Activated effector memory CD4-positive, alpha-beta T cell treated with anti-CD3 and anti-CD28 coated beads, Interleukin-2, amount 50 U/mL, for 16 hours (primary cell): Measurements from ENCODE around the gene GAGE12D.
A peak's percentile ranks its signal among the peaks of the same experiment; 100 is the strongest.
"Not testable (repeated sequence)": the region's sequence is repeated elsewhere in the genome, so short reads cannot be mapped to it uniquely, and the experiment has no call there.

Source experiments
- DNase-seq: peaks from one replicate; pipeline ENCODE4 v3.0.0-alpha.2; 2020

GAGE12D gene

GRCh38 chrX:49541433-49541832 lies at the start of gene GAGE12D:
TSS of gene GAGE12D (plus strand) at chrX:49541733. CDS start at chrX:49542888, 1,155 bp downstream.
- DNase-seq: not testable (repeated sequence)

DNA sequence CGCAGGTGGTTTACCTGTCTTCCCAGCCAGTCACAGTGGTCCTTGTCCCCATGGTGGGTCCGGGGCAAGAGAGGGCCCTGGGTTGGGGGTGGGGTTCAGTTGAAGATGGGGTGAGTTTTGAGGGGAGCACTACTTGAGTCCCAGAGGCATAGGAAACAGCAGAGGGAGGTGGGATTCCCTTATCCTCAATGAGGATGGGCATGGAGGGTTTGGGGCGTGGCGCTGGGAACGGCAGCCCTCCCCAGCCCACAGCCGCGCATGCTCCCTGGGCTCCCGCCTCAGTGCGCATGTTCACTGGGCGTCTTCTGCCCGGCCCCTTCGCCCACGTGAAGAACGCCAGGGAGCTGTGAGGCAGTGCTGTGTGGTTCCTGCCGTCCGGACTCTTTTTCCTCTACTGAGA lies 9.7 kb upstream of the GAGE12D start, which contains the start of gene GAGE12C:
TSS of gene GAGE12C (plus strand) at position 301 of the 400 bp plus-strand sequence. CDS start 1,155 bp downstream, outside the sequence.
- DNase-seq: not testable (repeated sequence)

DNA sequence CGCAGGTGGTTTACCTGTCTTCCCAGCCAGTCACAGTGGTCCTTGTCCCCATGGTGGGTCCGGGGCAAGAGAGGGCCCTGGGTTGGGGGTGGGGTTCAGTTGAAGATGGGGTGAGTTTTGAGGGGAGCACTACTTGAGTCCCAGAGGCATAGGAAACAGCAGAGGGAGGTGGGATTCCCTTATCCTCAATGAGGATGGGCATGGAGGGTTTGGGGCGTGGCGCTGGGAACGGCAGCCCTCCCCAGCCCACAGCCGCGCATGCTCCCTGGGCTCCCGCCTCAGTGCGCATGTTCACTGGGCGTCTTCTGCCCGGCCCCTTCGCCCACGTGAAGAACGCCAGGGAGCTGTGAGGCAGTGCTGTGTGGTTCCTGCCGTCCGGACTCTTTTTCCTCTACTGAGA lies 9.5 kb downstream of the GAGE12D start, which contains the start of gene GAGE12E:
TSS of gene GAGE12E (plus strand) at position 301 of the 400 bp plus-strand sequence. CDS start 1,155 bp downstream, outside the sequence.
- DNase-seq: not testable (repeated sequence)

GRCh38 chrX:49560542-49560941 lies 19.0 kb downstream of the GAGE12D start, which contains the start of gene GAGE12F:
TSS of gene GAGE12F (plus strand) at chrX:49560842. CDS start at chrX:49561997, 1,155 bp downstream.
- not testable (repeated sequence) for DNase-seq

- DNase-seq: not testable (repeated sequence)
Observed at GRCh38 chrX:49568728-49569127, 27.2 kb downstream of the GAGE12D start.

GRCh38 chrX:49569152-49569551 lies 27.6 kb downstream of the GAGE12D start:
- DNase-seq: not testable (repeated sequence)

- DNase-seq: not testable (repeated sequence)
Observed at GRCh38 chrX:49570100-49570499, 28.6 kb downstream of the GAGE12D start, which contains the start of gene GAGE12G. TSS of gene GAGE12G (plus strand) at chrX:49570400. CDS start at chrX:49571555, 1,155 bp downstream.

- not testable (repeated sequence) for DNase-seq
Observed at GRCh38 chrX:49579649-49580048, 38.1 kb downstream of the GAGE12D start, which contains the start of gene GAGE12H. TSS of gene GAGE12H (plus strand) at chrX:49579949. CDS start at chrX:49581104, 1,155 bp downstream.

- not testable (repeated sequence) for DNase-seq
Observed at GRCh38 chrX:49589196-49589595, 47.7 kb downstream of the GAGE12D start, which contains the start of gene GAGE2A. TSS of gene GAGE2A (plus strand) at chrX:49589496. CDS start at chrX:49590651, 1,155 bp downstream.

DNA sequence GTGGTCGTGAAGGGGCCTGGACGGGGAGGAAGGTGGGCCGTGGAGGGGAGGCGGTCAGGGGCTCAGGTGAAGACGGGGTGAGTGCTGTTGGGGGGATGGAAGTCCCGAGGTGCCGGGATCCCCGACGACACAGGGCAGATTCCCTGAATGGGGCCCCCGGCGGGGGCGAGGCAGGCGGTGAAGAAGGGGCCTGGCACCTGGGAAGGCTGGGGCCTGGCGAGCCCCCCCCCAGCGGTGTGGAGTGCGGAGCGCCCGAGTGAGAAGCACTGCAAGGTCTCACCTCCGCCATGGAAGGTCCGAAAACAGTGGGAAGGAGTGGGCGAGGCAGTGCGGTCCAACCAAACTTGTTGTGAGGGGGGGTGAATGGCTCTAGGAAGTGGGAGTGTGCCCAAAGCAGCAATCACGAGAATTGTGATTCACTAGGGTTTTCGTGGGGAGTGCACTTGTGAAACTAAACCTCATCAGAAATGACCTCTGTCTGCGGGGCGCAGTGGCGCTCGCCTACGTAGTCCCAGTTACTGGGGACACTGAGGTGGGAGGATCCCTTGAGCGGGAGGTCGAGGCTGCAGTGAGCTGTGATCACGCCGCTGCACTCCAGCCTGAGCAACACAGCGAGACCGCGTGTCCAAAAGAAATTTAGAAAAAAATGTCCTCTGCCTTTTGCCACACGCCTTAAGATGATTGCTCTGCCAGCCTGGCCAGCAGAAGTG lies 48.4 kb downstream of the GAGE12D start:
- DNase-seq: peak; percentile 62

GRCh38 chrX:49590488-49590887 lies 49.0 kb downstream of the GAGE12D start:
- DNase-seq: peak; percentile 47
